ENCODE measurements around the gene TBX1. TPM values are rescaled to one million over a fixed set of nuclear protein-coding genes. Genes with fewer than 3 reads are reported as not detected.
"Not testable (repeated sequence)": the region's sequence is repeated elsewhere in the genome, so short reads cannot be mapped to it uniquely, and the experiment has no call there.

TBX1 gene
- polyA plus RNA-seq, 3 donors: 0.52 to 4.9 (median 1.8) TPM

GRCh38 chr22:19788661-19789225 lies 28.2 kb downstream of the TBX1 start:
- WGBS, 3 donors: 97 to 98% (median 98%) methylated on average over 34 of the region's 34 CpGs
- H3K27ac ChIP-seq (ENCODE audit: low read depth, low read length): no peak overlapping the region

DNA sequence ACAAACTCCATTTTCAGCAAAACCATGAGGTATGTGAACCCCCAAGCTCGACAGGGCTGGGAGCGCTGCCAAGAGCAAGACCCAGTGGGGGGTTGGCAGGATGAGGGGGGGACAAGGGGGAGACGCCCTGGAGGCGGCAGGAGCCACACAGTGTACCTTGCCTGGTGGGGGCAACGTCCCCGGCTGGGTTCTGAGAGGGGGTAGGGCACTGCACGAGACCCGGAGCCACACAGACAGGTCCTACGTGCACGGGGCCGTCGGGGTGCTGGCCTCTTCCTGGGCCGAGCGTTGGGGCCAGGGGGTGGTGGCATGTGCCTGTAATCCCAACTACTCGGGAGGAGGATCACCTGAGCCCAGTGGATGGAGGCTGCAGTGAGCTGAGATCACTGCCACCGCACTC lies 28.8 kb downstream of the TBX1 start:
- H3K27ac ChIP-seq (ENCODE audit: low read depth, low read length): no peak overlapping the region
- WGBS, 3 donors: 92 to 93% (median 93%) methylated on average over 16 of the region's 16 CpGs

GRCh38 chr22:19789828-19790227 lies 29.2 kb downstream of the TBX1 start:
- WGBS, 3 donors: 80 to 99% (median 82%) methylated on average over 5 to 6 of the region's 6 CpGs
- no peak overlapping the region for H3K27ac ChIP-seq (ENCODE audit: low read depth, low read length)

GRCh38 chr22:19791243-19791642 lies 30.7 kb downstream of the TBX1 start:
- H3K27ac ChIP-seq (ENCODE audit: low read depth, low read length): no peak overlapping the region

DNA sequence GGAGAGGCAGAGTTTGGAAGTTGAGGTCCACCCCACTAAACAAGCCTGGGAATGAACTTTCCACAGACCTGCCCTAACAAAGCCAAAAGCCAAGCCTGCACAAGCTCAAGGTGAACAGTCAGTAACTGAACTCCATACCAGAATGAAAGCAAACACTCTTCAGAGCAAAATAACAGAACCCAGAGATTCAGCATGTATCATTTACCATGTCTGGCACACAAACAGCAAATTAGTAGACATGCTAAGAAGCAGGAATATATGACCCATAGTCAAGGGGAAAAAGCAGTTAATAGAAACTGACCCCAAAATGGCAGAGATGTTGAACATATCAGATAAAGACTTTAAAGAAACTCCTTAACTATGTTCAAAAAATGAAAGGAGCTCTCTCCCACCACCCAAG lies 31.3 kb downstream of the TBX1 start:
- no peak overlapping the region for H3K27ac ChIP-seq (ENCODE audit: low read depth, low read length)

GRCh38 chr22:19792383-19792896 lies 31.9 kb downstream of the TBX1 start:
- 93 to 95% (median 94%) methylated on average over 13 of the region's 13 CpGs for WGBS, 3 donors
- not testable (repeated sequence) for H3K27ac ChIP-seq (ENCODE audit: low read depth, low read length)

DNA sequence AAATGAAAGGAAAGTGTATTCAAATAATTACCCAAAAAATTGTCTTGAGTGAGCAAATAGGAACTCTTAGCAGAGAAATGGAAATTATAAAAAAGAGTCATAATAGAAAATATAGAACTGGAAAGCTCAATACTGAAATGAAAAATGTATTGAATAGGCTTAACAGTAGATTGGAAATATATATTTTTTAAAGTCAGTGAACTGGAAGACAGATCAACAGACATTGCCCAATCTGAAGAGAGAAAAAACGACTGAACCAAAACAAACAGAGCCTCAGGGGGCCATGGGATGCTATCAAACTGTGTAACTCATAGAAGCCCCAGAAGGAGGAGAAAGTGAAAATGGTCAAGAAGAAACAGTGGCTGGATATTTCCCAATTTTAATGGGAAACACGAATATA lies 32.6 kb downstream of the TBX1 start:
- no peak overlapping the region for H3K27ac ChIP-seq (ENCODE audit: low read depth, low read length)
- 64 to 73% (median 70%) methylated on average over 2 of the region's 2 CpGs for WGBS, 3 donors

- WGBS, 3 donors: 86 to 89% (median 88%) methylated on average over 2 of the region's 2 CpGs
- H3K27ac ChIP-seq (ENCODE audit: low read depth, low read length): no peak overlapping the region
Observed at GRCh38 chr22:19793661-19794310, 33.2 kb downstream of the TBX1 start.

- WGBS, 3 donors: 79 to 93% (median 88%) methylated on average over 6 of the region's 6 CpGs
- no peak overlapping the region for H3K27ac ChIP-seq (ENCODE audit: low read depth, low read length)
Observed at GRCh38 chr22:19795617-19796008, 35.0 kb downstream of the TBX1 start.

DNA sequence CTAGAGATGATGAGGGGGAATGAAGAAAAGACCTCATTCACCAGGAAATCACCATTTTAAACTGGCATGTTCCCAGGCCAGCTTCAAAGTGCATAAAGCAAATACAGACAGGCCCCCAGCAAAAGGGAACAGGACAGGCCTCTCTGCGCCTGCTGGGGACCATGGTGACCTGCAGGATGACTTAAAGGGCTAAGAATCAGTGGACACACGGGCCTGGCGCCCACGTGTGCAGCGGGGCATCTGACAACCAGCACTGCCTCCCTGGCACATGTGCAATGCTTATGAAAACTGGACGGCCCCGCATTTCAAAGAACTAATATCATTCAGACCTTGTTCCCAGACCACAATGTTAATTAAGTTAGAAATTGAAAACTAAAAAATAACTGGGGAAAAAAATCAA lies 35.6 kb downstream of the TBX1 start:
- no peak overlapping the region for H3K27ac ChIP-seq (ENCODE audit: low read depth, low read length)
- WGBS, 3 donors: 82 to 88% (median 88%) methylated on average over 7 of the region's 7 CpGs

DNA sequence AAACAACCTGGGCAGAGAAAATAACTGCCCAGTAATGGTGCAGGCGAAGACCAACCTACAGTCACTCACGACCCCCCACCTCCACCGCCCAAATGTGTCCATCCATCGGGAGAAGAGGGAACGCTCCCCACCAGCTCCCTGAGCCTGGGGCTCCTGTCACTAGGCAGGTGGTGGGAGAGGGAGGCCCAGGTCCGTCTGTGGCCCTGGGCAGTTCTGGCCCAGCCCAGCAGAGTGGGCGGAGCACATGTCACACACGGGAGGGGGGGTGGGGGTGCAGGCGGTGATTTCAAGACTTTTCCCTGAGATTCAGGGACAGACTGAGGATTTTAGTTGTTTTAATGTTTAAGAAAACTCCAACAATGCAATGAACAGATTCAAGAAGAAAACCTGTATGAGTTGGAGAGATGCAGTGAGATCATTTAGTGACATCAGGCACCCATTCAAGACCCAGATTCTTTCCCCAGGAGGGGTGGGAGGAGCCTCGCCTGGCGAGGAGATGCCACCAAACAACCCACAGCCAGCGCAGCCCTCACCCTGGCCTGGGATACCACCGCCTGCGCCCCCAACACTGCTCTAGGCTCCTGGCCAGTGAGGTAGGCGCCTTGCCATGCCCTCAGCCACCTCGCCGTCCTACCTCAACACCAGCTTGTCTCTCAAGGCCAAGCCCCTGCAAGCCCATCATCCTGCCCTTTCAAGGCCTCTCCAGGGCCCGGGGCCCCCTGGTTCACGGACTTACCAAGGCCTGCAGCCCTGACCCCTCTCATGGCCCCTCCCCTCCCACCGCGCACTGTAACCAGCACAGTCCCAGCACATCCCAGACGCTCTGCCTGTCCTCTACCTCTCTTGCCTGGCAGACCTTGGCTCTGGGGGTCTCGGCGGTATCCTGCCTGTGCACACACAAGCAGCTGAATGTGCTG lies 36.8 kb downstream of the TBX1 start:
- WGBS, 3 donors: 80 to 85% (median 84%) methylated on average over 23 to 24 of the region's 24 CpGs
- no peak overlapping the region for H3K27ac ChIP-seq (ENCODE audit: low read depth, low read length)

- no peak overlapping the region for H3K27ac ChIP-seq (ENCODE audit: low read depth, low read length)
Observed at GRCh38 chr22:19798003-19798665, 37.6 kb downstream of the TBX1 start.

DNA sequence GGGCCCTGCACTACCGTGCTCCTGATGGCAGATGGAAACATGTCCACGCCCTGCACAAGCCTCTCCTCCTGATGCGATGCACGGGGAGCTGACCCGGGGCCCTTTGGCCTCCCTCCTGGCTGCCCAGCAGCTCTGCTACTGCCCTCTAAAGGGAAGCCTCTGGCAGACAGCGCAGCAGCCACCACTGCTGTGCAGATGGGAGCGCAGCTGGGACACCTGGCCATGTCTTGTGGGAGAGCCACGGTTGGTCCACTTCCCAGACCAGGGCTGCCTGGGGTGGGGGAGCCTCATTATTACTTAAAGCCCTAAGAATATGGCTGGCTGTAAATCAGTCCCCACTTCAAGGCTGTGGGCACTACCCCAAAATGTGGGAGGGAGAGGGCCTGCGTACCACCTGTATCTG lies 38.3 kb downstream of the TBX1 start:
- no peak overlapping the region for H3K27ac ChIP-seq (ENCODE audit: low read depth, low read length)
- 85 to 90% (median 85%) methylated on average over 9 of the region's 9 CpGs for WGBS, 3 donors

More at GRCh38 chr22:19798003-19798665, 37.6 kb downstream of the TBX1 start:
- whole genome bisulfite sequencing, 3 donors: 92 to 96% (median 96%) methylated on average over 19 of the region's 19 CpGs

DNA sequence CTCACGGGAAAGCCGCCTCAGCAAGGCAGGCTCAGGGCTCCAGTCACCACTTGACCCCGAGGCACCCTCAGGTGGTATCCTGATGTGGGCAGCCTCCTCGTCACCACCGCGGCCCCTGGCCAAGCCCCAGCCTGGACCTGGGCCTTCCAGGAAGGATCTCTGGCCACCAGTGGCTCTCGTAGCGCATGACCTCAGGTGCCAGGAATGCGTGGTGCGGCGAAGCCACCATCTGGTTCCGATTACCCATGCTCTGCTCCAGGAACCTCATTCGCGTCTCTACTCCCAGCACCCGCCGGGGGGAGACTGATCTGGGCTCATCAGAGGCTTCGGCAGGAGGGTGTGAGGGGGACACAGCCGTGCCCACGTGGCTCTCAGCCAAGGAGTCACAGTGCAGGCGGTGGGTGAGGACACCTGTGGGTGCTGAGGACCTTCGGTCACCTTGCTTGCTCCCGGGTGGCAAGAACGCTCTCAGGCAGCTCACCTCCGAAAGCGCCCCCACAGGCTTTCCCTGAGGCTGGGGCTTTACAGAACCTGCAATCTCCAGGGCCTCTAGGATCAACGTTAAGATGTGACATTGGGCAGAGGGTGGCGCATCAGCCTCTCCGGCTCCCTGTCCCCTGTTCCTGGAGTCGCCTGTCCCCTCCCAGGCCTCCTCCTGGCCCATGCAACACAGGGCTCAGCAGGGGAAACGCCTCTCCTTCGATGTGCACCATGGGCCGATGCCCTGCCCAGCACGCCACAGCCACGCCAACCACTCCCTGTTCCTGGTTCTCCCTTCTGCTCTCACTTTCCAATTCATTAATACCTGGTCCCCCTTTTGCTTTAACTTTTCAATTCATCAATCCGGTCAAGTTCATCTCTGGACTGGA lies 39.0 kb downstream of the TBX1 start:
- WGBS, 3 donors: 76 to 93% (median 88%) methylated on average over 35 of the region's 35 CpGs
- no peak overlapping the region for H3K27ac ChIP-seq (ENCODE audit: low read depth, low read length)

- H3K27ac ChIP-seq (ENCODE audit: low read depth, low read length): no peak overlapping the region
- 85 to 91% (median 89%) methylated on average over 8 of the region's 8 CpGs for WGBS, 3 donors
Observed at GRCh38 chr22:19800306-19800705, 39.7 kb downstream of the TBX1 start.

- H3K27ac ChIP-seq (ENCODE audit: low read depth, low read length): no peak overlapping the region
- WGBS, 3 donors: 92 to 94% (median 93%) methylated on average over 13 of the region's 13 CpGs
Observed at GRCh38 chr22:19800761-19801244, 40.2 kb downstream of the TBX1 start.

DNA sequence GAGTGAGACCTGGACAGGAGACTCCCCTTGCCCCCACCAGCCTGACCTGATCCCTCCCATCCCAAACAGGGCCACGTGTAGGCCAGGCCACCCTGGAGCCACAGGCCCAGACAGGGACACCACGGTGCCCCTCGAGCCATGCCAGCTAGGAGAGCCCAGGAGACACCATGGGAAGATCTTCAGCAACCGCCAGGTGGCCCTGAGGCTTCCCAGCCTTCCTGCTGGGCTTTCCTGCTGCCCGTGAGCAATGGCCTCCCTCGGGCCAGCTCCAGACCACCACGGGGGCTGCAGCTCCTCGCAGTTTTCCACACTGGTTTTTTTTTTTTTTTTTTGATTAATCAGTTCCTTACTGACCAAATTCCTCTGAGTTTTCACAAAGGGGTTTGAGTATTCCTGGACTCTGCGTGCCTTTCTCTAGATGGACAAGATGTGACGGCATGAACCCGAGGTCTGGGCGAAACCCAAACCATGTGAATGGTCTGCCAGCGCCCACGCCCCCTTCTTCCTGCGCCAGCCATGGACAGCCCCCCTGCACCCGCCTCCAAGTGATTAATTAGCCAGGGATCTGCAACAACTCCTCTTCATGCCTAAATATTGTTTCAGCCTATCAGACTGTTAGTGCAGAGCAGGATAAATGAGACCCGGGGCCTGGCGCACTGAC lies 40.9 kb downstream of the TBX1 start:
- 76 to 81% (median 79%) methylated on average over 18 of the region's 18 CpGs for WGBS, 3 donors
- H3K27ac ChIP-seq (ENCODE audit: low read depth, low read length): no peak overlapping the region

Data from adipose tissue (tissue), 3 donors.